ENCODE measurements around the gene CNPY4. TPM values are rescaled to one million over a fixed set of nuclear protein-coding genes. Genes with fewer than 3 reads are reported as not detected.

The CNPY4 gene
- total and polyA plus RNA-seq, 2 donors = 19.0 to 27.9 TPM

GRCh38 chr7:100107890-100108289, 11.5 kb upstream of the CNPY4 start:
- H3K9me3 ChIP-seq (ENCODE audit: control insufficient read depth in 2 of 2, insufficient read depth in 1 of 2, low read length in 1 of 2) = no peaks in the 10 kb centered on the region
- H3K4me3 ChIP-seq (ENCODE audit: low read length in 2 of 2) = no peak overlapping the region
- peaks cover 0 to 3% of the 10 kb centered on the region in 2 donors for H3K4me1 ChIP-seq (ENCODE audit: control insufficient read depth in 2 of 2, insufficient read depth in 2 of 2, low read length in 2 of 2)
- H3K36me3 ChIP-seq (ENCODE audit: control insufficient read depth in 2 of 2, insufficient read depth in 2 of 2, low read length in 1 of 2) = peaks cover 82 to 85% of the 10 kb centered on the region in 2 donors
- no peak for DNase-seq (ENCODE audit: low read depth in 6 of 9, low spot score in 9 of 9)
- H3K27ac ChIP-seq (ENCODE audit: low read depth in 1 of 2, low read length in 1 of 2) = no peak overlapping the region
- 98% methylated on average over 11 of the region's 11 CpGs for WGBS
- no peaks in the 10 kb centered on the region for H3K27me3 ChIP-seq (ENCODE audit: control insufficient read depth in 2 of 2, insufficient read depth in 1 of 2, low read length in 1 of 2)

DNA sequence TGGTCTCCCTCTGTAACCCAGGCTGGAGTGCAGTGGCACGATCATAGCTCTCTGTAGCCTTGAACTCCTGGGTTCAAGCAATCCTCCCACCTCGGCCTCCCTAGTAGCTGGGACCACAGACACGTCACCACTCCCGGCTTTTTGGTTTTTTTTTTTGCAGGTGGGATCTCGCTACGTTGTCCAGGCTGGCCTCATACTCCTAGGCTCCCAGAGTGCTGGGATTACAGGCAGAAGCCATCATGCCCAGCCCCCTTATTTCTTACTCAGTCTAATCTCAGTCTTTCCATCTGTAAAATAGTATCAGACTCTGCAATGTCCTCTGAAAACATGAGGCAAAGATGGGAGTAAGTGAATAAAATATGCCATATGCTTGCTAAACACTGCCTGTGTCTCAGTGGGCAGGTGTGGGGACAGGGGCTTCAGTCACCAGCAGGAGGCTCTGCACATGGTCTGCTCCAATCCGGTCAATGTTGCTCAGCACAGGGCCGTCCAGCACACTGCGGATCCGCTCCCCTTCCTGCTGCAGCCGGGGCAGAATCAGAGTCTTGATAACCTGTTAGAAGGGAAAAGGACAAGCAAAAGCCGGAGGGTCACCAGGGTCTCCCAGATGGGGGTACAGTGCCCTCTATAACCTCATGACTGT, 9.8 kb upstream of the CNPY4 start:
- no peak overlapping the region for H3K4me3 ChIP-seq (ENCODE audit: low read length in 2 of 2)
- no peak for DNase-seq (ENCODE audit: low read depth in 6 of 9, low spot score in 9 of 9)
- H3K9me3 ChIP-seq (ENCODE audit: control insufficient read depth in 2 of 2, insufficient read depth in 1 of 2, low read length in 1 of 2) = no peaks in the 10 kb centered on the region
- H3K36me3 ChIP-seq (ENCODE audit: control insufficient read depth in 2 of 2, insufficient read depth in 2 of 2, low read length in 1 of 2) = peaks cover 83 to 86% of the 10 kb centered on the region in 2 donors
- H3K27ac ChIP-seq (ENCODE audit: low read depth in 1 of 2, low read length in 1 of 2) = no peak overlapping the region
- no peaks in the 10 kb centered on the region for H3K27me3 ChIP-seq (ENCODE audit: control insufficient read depth in 2 of 2, insufficient read depth in 1 of 2, low read length in 1 of 2)
- 87% methylated on average over 12 of the region's 12 CpGs for WGBS
- H3K4me1 ChIP-seq (ENCODE audit: control insufficient read depth in 2 of 2, insufficient read depth in 2 of 2, low read length in 2 of 2) = no peaks in the 10 kb centered on the region

- Histone ChIP-seq H3K36me3 (ENCODE audit: control insufficient read depth in 2 of 2, insufficient read depth in 2 of 2, low read length in 1 of 2) (peaks cover 73% of the 10 kb centered on the region in 2 donors), H3K27ac (ENCODE audit: low read depth in 1 of 2, low read length in 1 of 2) (no peak overlapping the region), H3K4me1 (ENCODE audit: control insufficient read depth in 2 of 2, insufficient read depth in 2 of 2, low read length in 2 of 2) (no peaks in the 10 kb centered on the region), H3K4me3 (ENCODE audit: low read length in 2 of 2) (no peak overlapping the region), H3K27me3 (ENCODE audit: control insufficient read depth in 2 of 2, insufficient read depth in 1 of 2, low read length in 1 of 2) (no peaks in the 10 kb centered on the region), H3K9me3 (ENCODE audit: control insufficient read depth in 2 of 2, insufficient read depth in 1 of 2, low read length in 1 of 2) (no peaks in the 10 kb centered on the region)
- no peak for DNase-seq (ENCODE audit: low read depth in 6 of 9, low spot score in 9 of 9)
- WGBS = 98% methylated on average over 7 of the region's 7 CpGs
Observed at GRCh38 chr7:100111156-100111555, 8.3 kb upstream of the CNPY4 start.

DNA sequence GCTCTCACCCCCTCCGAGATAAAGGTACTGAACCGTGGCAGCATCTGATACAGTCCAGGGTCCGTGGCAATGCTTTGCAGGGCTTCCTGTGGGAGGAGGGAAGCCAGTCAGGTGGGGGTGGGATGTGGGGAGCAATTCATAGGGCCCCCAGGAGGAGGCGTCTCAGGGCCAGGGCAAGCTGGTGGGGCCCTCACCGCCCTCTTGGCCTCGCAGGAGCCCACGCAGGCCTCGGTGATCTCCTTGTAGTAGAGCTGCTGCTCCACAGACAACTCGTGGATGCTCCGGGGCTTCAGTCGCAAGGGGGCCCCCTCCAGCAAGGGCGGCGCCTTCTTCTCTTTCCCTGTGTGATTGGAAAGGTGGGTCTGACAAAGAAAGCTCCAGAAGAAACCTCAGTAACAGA, 7.5 kb upstream of the CNPY4 start:
- Histone ChIP-seq H3K4me3 (ENCODE audit: low read length in 2 of 2) (no peak overlapping the region), H3K27ac (ENCODE audit: low read depth in 1 of 2, low read length in 1 of 2) (no peak overlapping the region), H3K36me3 (ENCODE audit: control insufficient read depth in 2 of 2, insufficient read depth in 2 of 2, low read length in 1 of 2) (peaks cover 66% of the 10 kb centered on the region in 2 donors), H3K4me1 (ENCODE audit: control insufficient read depth in 2 of 2, insufficient read depth in 2 of 2, low read length in 2 of 2) (no peaks in the 10 kb centered on the region), H3K27me3 (ENCODE audit: control insufficient read depth in 2 of 2, insufficient read depth in 1 of 2, low read length in 1 of 2) (no peaks in the 10 kb centered on the region), H3K9me3 (ENCODE audit: control insufficient read depth in 2 of 2, insufficient read depth in 1 of 2, low read length in 1 of 2) (no peaks in the 10 kb centered on the region)
- WGBS = 95% methylated on average over 13 of the region's 13 CpGs
- no peak for DNase-seq (ENCODE audit: low read depth in 6 of 9, low spot score in 9 of 9)

DNA sequence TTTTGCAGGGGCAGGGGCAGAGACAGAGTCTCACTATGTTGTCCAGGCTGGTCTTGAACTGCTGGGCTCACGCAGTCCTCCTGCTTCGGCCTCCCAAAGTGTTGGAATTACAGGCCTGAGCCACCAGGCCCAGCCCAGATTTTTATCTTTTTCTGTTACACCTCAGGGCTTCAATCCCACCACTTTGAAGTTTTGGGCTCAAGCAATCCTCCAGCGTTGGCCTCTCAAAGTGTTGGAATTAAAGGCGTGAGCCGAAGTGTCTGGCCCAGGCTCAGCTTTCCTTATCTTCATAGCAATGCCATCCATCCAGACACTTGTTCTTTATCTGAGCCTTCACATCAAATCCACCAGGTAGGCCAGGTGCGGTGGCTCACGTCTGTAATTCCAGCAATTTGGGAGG, 4.4 kb upstream of the CNPY4 start:
- Histone ChIP-seq H3K4me1 (ENCODE audit: control insufficient read depth in 2 of 2, insufficient read depth in 2 of 2, low read length in 2 of 2) (peaks cover 4 to 13% of the 10 kb centered on the region in 2 donors), H3K4me3 (ENCODE audit: low read length in 2 of 2) (no peak overlapping the region), H3K27me3 (ENCODE audit: control insufficient read depth in 2 of 2, insufficient read depth in 1 of 2, low read length in 1 of 2) (no peaks in the 10 kb centered on the region), H3K9me3 (ENCODE audit: control insufficient read depth in 2 of 2, insufficient read depth in 1 of 2, low read length in 1 of 2) (peaks cover 0 to 10% of the 10 kb centered on the region in 2 donors), H3K27ac (ENCODE audit: low read depth in 1 of 2, low read length in 1 of 2) (no peak overlapping the region), H3K36me3 (ENCODE audit: control insufficient read depth in 2 of 2, insufficient read depth in 2 of 2, low read length in 1 of 2) (peaks cover 37 to 39% of the 10 kb centered on the region in 2 donors)
- no peak for DNase-seq (ENCODE audit: low read depth in 6 of 9, low spot score in 9 of 9)
- 98% methylated on average over 7 of the region's 7 CpGs for WGBS

DNA sequence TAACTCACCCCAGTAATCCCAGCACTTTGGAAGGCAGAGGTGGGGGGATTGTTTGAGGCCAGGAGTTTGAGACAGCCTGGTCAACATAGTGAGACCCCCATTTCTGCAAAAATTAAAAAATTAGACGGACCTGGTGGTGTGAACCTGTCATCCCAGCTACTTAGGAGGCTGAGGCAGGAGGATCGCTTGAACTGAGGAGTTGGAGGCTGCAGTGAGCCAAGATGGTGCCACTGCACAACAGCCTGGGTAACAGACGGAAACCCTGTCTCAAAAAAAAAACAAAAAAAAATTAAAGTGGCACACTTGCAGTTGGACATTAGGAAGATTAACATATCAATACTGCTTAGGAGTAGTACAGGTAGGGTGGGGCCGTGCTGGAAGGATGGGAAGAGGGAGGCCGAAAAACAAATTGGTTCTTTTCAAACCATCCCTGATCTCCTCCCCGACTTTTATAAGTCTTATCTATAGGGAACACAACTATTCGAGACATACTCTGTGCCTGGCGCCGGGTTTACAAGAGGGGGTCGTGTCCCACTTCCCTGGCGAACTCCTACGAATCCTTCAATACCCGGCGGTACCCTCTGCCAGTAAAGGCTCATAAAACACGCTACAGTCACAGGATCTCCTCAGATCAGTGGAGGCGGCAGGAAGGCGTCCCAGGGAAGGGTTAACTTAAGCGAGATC, 904 bp upstream of the CNPY4 start:
- H3K9me3 ChIP-seq (ENCODE audit: control insufficient read depth in 2 of 2, insufficient read depth in 1 of 2, low read length in 1 of 2) = peaks cover 0 to 10% of the 10 kb centered on the region in 2 donors

DNA sequence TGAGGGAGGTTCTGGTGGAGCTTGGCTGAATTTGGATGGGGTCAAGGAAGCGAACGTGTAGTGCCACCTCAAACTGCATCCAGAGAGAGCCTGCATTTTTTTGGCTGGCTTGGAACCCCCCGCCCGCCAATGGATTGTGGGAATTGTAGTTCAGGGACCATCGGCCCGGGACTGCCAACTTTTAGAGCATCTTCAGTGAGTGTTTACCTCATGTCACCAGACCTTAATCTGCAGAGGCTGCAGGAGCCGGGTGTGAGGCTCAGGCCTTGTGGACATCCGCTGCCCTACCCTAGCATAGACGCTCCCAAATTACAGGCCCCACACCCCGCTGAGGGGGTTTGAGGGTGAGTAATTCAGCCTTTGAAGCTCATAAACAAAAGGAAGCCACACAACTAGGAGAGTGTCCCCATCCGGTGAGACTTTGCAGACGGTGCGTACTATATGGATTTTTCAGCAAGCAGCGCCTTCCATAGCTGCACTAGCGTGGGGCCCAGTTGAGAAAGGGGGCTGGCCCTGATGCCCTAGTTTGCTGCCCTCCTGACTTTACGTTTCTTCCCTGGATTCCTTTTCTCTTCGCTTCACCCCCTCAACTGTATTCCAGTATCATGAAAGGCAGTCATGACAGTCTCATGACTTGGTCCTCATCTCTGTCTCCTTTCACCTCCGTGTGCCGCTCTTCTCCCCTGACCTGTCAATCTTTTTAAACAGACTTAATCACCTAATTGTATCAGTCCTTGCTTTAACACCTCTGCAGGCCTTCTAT, 717 bp downstream of the CNPY4 start:
- H3K4me1 ChIP-seq (ENCODE audit: control insufficient read depth in 2 of 2, insufficient read depth in 2 of 2, low read length in 2 of 2) = peaks cover 8 to 27% of the 10 kb centered on the region in 2 donors
- H3K4me3 ChIP-seq (ENCODE audit: low read length in 2 of 2) = peak overlapping the region; percentile 75 to 91
- peak overlapping the region; percentile 89 to 95 for H3K27ac ChIP-seq (ENCODE audit: low read depth in 1 of 2, low read length in 1 of 2)
- H3K9me3 ChIP-seq (ENCODE audit: control insufficient read depth in 2 of 2, insufficient read depth in 1 of 2, low read length in 1 of 2) = peaks cover 0 to 10% of the 10 kb centered on the region in 2 donors
- no peaks in the 10 kb centered on the region for H3K27me3 ChIP-seq (ENCODE audit: control insufficient read depth in 2 of 2, insufficient read depth in 1 of 2, low read length in 1 of 2)
- 31% methylated on average over 19 of the region's 19 CpGs for WGBS
- H3K36me3 ChIP-seq (ENCODE audit: control insufficient read depth in 2 of 2, insufficient read depth in 2 of 2, low read length in 1 of 2) = peaks cover 9 to 15% of the 10 kb centered on the region in 2 donors
- DNase-seq (ENCODE audit: low read depth in 6 of 9, low spot score in 9 of 9) = peak in 8 of 9 donors; percentile 38 to 85 (median 64)

More for the DNA sequence above, 904 bp upstream of the CNPY4 start:
- DNase-seq (ENCODE audit: low read depth in 6 of 9, low spot score in 9 of 9) = no peak
- H3K4me1 ChIP-seq (ENCODE audit: control insufficient read depth in 2 of 2, insufficient read depth in 2 of 2, low read length in 2 of 2) = peaks cover 8 to 20% of the 10 kb centered on the region in 2 donors
- peak overlapping the region; percentile 75 to 91 for H3K4me3 ChIP-seq (ENCODE audit: low read length in 2 of 2)
- 26% methylated on average over 18 of the region's 18 CpGs for WGBS
- H3K36me3 ChIP-seq (ENCODE audit: control insufficient read depth in 2 of 2, insufficient read depth in 2 of 2, low read length in 1 of 2) = peaks cover 9 to 17% of the 10 kb centered on the region in 2 donors
- peak overlapping the region; percentile 89 to 95 for H3K27ac ChIP-seq (ENCODE audit: low read depth in 1 of 2, low read length in 1 of 2)
- H3K27me3 ChIP-seq (ENCODE audit: control insufficient read depth in 2 of 2, insufficient read depth in 1 of 2, low read length in 1 of 2) = no peaks in the 10 kb centered on the region

GRCh38 chr7:100120733-100121036, 1.3 kb downstream of the CNPY4 start:
- H3K4me1 ChIP-seq (ENCODE audit: control insufficient read depth in 2 of 2, insufficient read depth in 2 of 2, low read length in 2 of 2) = peaks cover 11 to 33% of the 10 kb centered on the region in 2 donors
- no peaks in the 10 kb centered on the region for H3K27me3 ChIP-seq (ENCODE audit: control insufficient read depth in 2 of 2, insufficient read depth in 1 of 2, low read length in 1 of 2)
- peak overlapping the region in 1 of 2 donors; percentile 95 for H3K27ac ChIP-seq (ENCODE audit: low read depth in 1 of 2, low read length in 1 of 2)
- DNase-seq (ENCODE audit: low read depth in 6 of 9, low spot score in 9 of 9) = no peak
- 85% methylated on average over 1 of the region's 1 CpG for WGBS
- H3K4me3 ChIP-seq (ENCODE audit: low read length in 2 of 2) = peak overlapping the region; percentile 75 to 91
- H3K9me3 ChIP-seq (ENCODE audit: control insufficient read depth in 2 of 2, insufficient read depth in 1 of 2, low read length in 1 of 2) = peaks cover 0 to 10% of the 10 kb centered on the region in 2 donors
- H3K36me3 ChIP-seq (ENCODE audit: control insufficient read depth in 2 of 2, insufficient read depth in 2 of 2, low read length in 1 of 2) = peaks cover 9 to 16% of the 10 kb centered on the region in 2 donors

- Histone ChIP-seq H3K27ac (ENCODE audit: low read depth in 1 of 2, low read length in 1 of 2) (no peak overlapping the region), H3K4me1 (ENCODE audit: control insufficient read depth in 2 of 2, insufficient read depth in 2 of 2, low read length in 2 of 2) (peaks cover 11 to 40% of the 10 kb centered on the region in 2 donors), H3K4me3 (ENCODE audit: low read length in 2 of 2) (no peak overlapping the region), H3K9me3 (ENCODE audit: control insufficient read depth in 2 of 2, insufficient read depth in 1 of 2, low read length in 1 of 2) (peaks cover 0 to 10% of the 10 kb centered on the region in 2 donors), H3K36me3 (ENCODE audit: control insufficient read depth in 2 of 2, insufficient read depth in 2 of 2, low read length in 1 of 2) (peaks cover 9 to 13% of the 10 kb centered on the region in 2 donors), H3K27me3 (ENCODE audit: control insufficient read depth in 2 of 2, insufficient read depth in 1 of 2, low read length in 1 of 2) (no peaks in the 10 kb centered on the region)
- 96% methylated on average over 13 of the region's 13 CpGs for WGBS
- no peak for DNase-seq (ENCODE audit: low read depth in 6 of 9, low spot score in 9 of 9)
Observed at GRCh38 chr7:100122067-100122466, 2.6 kb downstream of the CNPY4 start.
